Panc1 (cell line): ENCODE data around the gene ALG9.

ENCODE experiments used
- POLR2AphosphoS5 ChIP-seq: IDR thresholded peaks from 2 replicates; pipeline ENCODE4 v1.6.1; 2012; ENCODE audit warnings: mild to moderate bottlenecking, low read depth, low read length, moderate library complexity
- SIN3A ChIP-seq: IDR thresholded peaks from 2 replicates; pipeline ENCODE4 v1.6.1; 2012; ENCODE audit warnings: low read depth, mild to moderate bottlenecking, low read length, moderate library complexity, borderline replicate concordance; ENCODE audit not compliant: insufficient read depth
- TF ChIP-seq, protein P1 (sequence below): fragments of 450-650 bp; IDR thresholded peaks from 2 replicates; pipeline ENCODE4 v1.5.1; 2017; ENCODE audit warnings: mild to moderate bottlenecking
- TF ChIP-seq, protein P2 (sequence below), 2 experiments: IDR thresholded peaks; 2 replicates each; pipeline ENCODE4 v1.6.1; 2011 to 2012; ENCODE audit warnings: low read depth in 2 of 2, control low read depth in 1 of 2, low read length in 1 of 2, mild to moderate bottlenecking in 1 of 2, moderate library complexity in 1 of 2; ENCODE audit not compliant: insufficient read depth in 1 of 2

DNA sequence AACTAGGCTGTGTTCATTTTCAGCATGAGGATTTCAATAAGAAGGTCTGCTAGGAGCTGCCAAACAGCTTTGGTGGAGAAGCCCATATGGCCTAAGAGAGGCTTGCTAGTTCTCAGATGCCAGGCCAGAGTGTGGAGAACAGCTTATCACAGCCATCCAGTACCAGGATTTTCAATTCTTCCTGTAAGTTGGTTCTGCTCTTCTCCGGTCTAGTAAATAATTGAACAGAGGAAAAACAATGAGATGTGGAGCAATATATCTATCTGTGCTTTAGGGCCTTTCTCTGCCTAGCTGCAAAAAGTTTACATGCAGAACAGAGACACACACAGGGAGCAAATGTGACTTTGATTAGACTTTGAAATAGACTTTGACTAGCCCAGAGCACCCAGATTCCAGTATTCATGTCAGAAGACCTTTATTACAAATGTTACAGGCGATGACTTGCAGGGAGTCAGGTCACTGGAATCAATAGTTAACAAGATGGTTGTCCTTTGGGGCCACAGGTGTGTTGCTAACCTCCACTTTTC is 85.4 kb downstream of the ALG9 start:
- TF ChIP-seq POLR2AphosphoS5, result no peak
- TF ChIP-seq, protein P1, sequence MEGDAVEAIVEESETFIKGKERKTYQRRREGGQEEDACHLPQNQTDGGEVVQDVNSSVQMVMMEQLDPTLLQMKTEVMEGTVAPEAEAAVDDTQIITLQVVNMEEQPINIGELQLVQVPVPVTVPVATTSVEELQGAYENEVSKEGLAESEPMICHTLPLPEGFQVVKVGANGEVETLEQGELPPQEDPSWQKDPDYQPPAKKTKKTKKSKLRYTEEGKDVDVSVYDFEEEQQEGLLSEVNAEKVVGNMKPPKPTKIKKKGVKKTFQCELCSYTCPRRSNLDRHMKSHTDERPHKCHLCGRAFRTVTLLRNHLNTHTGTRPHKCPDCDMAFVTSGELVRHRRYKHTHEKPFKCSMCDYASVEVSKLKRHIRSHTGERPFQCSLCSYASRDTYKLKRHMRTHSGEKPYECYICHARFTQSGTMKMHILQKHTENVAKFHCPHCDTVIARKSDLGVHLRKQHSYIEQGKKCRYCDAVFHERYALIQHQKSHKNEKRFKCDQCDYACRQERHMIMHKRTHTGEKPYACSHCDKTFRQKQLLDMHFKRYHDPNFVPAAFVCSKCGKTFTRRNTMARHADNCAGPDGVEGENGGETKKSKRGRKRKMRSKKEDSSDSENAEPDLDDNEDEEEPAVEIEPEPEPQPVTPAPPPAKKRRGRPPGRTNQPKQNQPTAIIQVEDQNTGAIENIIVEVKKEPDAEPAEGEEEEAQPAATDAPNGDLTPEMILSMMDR, result no peak
- TF ChIP-seq, protein P2, sequence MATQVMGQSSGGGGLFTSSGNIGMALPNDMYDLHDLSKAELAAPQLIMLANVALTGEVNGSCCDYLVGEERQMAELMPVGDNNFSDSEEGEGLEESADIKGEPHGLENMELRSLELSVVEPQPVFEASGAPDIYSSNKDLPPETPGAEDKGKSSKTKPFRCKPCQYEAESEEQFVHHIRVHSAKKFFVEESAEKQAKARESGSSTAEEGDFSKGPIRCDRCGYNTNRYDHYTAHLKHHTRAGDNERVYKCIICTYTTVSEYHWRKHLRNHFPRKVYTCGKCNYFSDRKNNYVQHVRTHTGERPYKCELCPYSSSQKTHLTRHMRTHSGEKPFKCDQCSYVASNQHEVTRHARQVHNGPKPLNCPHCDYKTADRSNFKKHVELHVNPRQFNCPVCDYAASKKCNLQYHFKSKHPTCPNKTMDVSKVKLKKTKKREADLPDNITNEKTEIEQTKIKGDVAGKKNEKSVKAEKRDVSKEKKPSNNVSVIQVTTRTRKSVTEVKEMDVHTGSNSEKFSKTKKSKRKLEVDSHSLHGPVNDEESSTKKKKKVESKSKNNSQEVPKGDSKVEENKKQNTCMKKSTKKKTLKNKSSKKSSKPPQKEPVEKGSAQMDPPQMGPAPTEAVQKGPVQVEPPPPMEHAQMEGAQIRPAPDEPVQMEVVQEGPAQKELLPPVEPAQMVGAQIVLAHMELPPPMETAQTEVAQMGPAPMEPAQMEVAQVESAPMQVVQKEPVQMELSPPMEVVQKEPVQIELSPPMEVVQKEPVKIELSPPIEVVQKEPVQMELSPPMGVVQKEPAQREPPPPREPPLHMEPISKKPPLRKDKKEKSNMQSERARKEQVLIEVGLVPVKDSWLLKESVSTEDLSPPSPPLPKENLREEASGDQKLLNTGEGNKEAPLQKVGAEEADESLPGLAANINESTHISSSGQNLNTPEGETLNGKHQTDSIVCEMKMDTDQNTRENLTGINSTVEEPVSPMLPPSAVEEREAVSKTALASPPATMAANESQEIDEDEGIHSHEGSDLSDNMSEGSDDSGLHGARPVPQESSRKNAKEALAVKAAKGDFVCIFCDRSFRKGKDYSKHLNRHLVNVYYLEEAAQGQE (IDR thresholded peaks at IDR 0.05; ENCODE audit: insufficient read depth in 1 of 2, low read depth in 2 of 2, low read length in 1 of 2), result no peak
- TF ChIP-seq SIN3A, result no peak
